ENCODE results near the gene NCKAP5.

The NCKAP5 gene

GRCh38 chr2:133123393-133123792 lies 444.9 kb downstream of the NCKAP5 start:
- no peak for DNase-seq

GRCh38 chr2:133122529-133122928 lies 445.7 kb downstream of the NCKAP5 start:
- DNase-seq: no peak

DNA sequence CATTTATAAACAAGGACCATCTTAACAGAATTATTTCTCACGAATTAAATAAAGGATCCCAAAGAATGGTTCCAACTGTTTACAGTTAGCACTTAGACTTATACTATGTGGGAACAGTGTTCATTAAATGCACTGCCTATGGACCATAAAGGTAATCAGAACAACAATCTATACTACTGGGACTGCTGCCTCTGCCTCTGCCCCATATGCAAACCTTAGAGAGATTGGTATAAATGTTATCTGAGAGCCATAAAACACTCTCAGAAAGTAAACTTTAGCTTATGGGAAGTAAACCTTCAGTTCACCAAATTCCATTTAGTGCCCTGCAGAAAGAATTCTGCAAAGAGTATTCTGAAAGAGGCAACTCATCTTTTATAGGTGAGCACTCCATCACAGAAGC lies 448.0 kb downstream of the NCKAP5 start:
- DNase-seq: no peak

DNA sequence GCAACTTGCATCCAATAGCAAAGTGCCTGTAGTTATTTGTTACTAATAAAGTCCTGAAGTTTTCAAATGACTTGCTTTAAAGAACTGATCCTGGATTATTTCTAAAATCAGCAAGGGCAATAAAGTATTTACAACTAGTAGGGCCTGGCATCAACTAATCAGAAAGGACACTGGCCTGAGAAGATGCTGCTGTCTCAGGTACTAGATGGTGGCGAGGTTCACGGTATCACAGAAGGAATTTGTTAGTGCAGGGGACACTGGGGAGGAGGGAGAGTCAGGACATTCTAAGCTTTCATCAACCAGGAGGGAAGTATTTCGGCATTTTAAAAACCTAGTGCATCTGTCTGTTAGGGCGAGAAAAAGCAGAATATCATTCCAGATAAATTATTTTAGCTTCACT lies 458.1 kb downstream of the NCKAP5 start:
- no peak for DNase-seq

DNA sequence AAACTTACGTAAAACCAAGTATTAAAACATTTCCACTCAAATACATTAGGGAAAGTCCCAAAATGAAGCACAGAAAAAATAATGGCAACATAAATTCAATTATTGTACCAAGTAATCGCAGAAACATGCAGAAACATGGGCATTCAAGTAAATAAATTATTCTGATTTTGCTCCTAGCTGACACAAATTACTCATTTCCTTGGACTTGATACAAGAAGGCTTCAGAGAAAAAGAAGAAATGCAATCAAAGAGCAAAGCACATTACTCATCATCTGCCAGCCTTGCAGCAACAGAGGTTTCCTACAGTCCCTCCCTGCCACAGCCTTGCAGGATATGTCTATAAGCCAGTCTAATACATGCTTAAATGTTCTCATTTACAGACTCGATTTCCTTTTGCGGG lies 458.5 kb downstream of the NCKAP5 start:
- no peak for DNase-seq

DNA sequence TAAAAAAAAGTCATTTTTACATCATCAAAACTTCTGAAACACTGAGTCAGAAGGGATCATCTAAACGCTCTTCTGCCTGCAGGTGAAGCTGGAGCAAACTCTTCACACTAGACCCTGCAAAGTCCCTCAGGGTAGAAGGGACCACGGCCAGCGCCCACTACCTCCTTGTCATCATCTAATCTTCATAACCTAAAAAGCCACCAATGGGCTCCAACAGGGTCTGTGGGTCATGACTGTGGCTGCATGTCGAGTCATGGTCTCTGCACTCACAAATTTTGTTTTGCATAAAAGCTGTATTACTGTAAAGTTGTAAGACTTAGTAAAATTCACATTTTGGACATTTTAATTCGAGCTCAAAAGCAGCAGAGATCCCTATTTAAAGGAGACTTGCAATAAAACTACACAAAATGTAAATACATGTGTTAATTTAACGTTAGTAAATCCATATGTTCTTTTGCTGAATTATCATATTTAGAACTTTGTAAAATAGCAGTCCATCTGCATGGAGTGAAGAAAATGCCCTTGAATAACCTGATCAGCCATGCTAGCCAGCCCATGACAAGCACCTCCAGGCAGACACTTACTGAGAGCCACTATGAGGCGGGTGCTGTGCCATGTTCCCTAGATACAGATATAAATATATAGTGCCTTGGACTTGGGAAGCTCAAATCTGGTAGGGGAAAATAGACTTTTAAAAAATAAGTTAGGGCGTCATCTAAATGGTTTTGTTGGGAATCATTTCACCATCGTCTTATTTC lies 461.0 kb downstream of the NCKAP5 start:
- DNase-seq: no peak

GRCh38 chr2:133104871-133105270 lies 463.4 kb downstream of the NCKAP5 start:
- no peak for DNase-seq

GRCh38 chr2:133098787-133099186 lies 469.5 kb downstream of the NCKAP5 start:
- DNase-seq: no peak

DNA sequence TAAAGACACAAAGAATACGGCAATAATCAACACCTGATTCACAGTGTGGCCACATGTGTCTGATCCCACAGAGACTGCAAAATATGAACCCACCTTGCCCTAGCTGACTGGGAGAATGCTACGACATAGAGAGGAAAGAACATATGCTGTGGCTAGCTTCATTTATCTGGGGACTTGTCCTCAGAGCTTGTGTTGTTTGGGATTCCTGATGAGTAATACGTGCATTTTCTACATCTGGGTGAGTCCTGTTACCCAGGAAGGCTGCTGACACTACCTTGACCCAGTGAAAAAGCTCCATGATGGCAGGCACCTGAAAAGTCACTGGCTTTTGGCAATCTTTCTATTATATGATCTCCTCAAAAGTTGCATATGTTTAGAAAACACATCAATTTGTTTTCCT lies 470.6 kb downstream of the NCKAP5 start:
- no peak for DNase-seq

DNA sequence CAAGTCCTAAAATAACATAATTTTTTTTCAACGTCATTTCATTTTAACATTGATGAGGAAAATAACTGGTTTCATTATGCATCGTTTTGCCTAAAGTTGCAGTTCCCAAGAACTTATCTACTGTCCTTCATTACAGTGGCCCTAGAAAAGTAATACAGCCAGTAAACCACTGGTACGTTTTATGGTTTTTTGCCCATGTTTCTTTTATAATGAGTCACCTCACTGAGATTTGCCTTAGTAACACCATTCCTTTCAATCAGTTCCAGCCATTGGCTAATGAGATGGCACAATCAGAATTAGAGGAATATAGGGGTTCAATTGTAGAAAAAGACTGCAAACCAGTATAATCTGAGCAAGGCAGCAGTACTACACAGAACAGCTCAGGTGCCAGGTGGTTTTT lies 475.7 kb downstream of the NCKAP5 start:
- no peak for DNase-seq

DNA sequence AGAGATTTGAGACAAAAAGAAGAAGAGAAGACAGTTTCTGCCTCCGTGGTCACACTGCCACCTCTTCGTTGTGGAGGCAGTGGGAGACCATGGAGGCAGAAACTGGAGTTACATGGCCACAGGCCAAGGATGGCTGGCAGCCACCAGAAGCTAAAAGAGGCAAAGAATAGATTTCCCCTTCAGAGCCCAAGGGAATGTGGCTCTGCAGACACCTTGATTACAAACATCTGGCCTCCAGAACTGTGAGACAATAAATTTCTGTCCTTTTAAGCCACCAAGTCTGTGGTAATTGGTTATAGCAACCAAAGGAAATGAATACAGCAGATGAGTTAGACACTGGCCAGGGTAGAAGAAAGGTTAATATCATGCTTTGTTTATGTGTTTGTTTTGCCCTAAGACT lies 477.9 kb downstream of the NCKAP5 start:
- DNase-seq: no peak

GRCh38 chr2:133086176-133086575 lies 482.1 kb downstream of the NCKAP5 start:
- DNase-seq: no peak

GRCh38 chr2:133085646-133086045 lies 482.6 kb downstream of the NCKAP5 start:
- no peak for DNase-seq

- no peak for DNase-seq
Measured at GRCh38 chr2:133082034-133082433, 486.2 kb downstream of the NCKAP5 start.

DNA sequence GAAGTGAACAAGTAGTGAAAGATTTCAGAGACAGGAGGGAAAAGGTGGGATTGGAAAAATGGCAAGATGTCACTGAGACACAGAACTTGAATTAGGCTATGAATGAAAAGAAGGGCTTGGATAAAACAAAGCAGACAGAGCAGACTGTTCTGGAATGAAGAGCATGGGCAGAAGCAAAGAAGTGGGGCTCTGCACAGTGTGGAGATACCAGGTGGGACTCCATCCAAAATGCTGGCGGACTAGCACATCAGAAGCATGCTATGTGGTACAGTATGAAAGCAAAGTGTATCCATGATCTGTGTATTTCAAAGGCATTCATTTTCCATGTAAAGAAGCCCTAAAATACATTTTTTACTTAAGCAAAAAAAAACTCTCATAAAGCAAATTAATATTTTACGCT lies 487.4 kb downstream of the NCKAP5 start:
- no peak for DNase-seq

- DNase-seq: no peak
Measured at GRCh38 chr2:133078667-133079411, 489.4 kb downstream of the NCKAP5 start.

DNA sequence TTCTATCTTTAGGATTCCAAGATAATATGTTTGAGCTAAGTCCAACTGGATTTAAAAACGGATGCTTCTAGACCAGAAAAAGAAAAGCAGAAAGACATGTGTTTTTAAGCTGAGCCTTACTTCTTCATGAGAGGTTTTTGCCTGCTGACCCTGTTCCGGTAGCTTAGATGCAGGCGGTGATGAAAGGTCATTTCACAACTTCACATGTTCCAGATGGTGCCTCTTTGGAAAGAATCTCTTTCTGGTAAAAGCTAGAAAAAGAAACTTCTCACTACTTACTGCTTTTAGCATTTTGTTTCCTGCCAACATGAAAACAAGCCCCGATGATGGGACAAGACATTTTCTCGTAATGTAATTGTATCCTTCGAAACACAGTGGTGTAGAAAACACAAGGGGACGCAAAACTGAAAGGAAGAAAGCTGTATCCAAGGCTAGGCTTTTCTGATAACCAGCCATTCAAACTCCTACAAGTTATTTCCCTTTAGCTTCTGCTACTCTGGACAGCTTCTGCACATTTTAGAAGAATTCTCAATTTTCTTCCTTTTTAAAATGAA lies 490.9 kb downstream of the NCKAP5 start:
- no peak for DNase-seq

DNA sequence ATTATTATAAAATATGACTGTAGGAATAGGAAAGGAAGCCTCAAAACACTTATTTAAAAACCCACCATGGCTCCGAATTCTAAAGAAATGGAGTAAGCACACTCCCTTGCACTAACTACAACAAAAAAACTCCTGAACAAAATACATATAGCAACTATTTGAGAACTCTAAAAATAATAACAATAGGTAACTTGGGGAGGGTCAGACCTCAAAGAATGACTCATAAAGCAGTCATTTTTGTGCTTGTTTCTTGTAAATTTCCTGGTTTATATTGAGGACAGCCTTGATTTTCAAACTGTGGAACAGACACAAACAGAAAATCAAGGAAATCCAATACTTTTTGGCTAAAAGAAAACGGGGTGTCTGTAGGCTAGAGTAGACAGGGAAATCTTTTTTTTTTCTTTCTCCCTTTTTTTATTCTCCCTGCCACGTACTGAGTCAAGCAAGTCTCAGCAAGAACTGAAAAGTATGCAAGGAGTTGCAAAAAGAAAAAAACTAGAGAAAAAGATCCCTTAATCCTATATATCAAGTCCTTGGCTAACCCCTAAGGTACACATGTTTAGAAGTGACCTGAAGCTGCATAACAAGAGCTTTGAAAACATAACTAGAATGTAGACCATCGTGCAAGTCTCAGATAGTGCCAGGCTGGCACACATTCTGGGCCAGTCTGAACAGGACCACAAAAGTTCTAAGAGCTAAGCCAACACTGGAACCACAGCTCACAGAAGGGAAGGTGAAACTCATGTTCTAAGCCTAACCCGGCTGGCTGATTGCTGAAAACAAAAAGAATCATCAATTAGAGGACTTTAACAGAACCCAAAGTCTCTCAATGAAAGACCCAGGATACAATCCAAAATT lies 495.2 kb downstream of the NCKAP5 start:
- no peak for DNase-seq

- DNase-seq: no peak
Measured at GRCh38 chr2:133063775-133064174, 504.5 kb downstream of the NCKAP5 start.

DNA sequence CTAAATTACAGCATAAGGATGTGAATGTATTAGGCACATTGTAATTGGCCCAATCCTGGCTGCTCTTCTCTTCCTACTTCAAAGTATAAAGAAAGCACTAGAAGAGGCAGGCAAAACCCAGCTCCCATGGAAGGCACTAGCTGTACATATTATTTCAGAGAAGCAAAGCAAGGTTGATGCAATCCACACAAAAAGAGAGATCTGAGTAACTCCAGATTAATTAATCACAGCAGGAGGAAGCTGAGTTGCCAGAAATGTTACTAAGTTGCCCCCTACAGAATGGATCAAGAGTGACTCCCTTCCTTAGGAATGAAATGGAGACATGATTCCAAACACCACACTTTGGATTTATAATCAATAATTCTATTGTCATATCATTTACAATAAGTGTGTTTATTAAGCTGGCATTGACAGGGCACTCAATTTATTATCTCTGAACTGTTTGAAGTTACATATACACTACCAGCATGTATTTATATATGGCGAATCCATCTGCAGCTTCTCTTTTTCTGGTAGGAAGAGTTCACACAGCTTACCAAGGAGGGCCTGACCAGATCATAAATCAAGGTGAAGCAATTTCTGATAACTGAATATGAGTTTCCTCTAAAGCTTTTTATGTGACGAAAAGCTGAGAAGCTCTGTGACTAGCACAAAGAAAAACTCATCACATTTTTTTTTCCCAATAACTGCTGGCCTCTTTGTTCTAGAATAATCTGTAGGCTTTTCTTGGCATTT lies 505.2 kb downstream of the NCKAP5 start:
- DNase-seq: no peak

DNA sequence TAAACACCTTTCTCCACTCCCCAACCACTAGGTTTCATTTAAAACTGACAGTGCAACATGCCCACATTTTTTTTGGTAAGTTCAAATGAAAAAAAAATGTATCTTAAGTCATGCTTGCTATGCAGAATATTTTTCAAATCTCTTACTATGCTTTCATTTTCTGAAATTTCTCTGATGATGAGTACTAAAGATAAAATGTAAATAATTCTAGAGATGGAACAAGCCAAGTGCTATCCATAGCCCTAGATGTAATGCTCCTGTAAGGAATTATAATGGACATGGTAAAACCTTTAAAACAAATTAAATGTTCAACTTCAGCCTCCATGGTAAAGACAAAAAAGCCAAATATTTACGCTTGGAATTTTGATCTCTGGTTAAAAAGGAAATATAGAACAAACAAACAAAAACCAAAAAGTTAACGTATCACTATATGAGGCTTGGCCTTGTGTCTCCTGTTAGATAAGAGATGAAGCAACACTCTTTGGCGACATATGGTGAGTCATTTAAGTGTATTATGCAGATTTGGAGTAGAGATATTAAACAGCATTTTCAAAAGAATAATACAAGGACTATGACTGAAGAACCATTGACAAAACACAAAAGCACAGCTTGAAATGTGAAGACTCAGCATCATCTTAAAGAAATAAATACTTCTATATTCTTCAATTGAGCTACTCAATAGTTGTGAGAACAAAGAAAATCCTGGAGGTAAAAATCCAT lies 506.2 kb downstream of the NCKAP5 start:
- DNase-seq: no peak

DNA sequence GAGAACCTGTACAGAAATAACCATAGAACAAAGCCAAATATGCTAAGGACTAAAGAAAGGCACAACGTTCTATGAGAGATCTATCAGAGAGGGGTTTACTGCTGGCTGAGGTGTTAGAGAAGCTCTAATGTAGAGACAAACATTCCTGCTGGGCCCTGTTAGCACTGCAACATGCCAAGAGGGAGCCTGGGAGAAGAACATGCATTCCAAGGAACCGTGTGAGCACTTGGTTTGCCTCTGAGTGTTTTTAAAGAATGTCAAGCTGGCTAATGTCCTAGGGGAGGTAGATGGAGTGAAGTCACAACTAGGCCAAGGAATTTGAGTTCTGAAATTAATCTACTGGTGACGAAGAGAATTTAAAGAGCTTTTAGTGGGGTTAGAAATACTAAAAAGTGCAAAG lies 514.0 kb downstream of the NCKAP5 start:
- DNase-seq: no peak

Data from AML-193 (cell line).